Measurements from ENCODE around the gene CALML3. TPM values are rescaled to one million over a fixed set of nuclear protein-coding genes. Genes with fewer than 3 reads are reported as not detected.
A peak's percentile ranks its signal among the peaks of the same experiment; 100 is the strongest.

CALML3 gene
- total and polyA plus RNA-seq, 4 donors, result 0.10 to 0.13 TPM; not detected in 2

GRCh38 chr10:5503477-5503835, 21.3 kb upstream of the CALML3 start:
- Histone ChIP-seq H3K4me3 (ENCODE audit: low read length in 2 of 2) (no peak overlapping the region), H3K36me3 (ENCODE audit: control insufficient read depth in 1 of 2, insufficient read depth in 2 of 2, low read length in 1 of 2) (no peaks in the 10 kb centered on the region), H3K27me3 (ENCODE audit: control insufficient read depth in 1 of 2, insufficient read depth in 2 of 2, low read length in 1 of 2) (no peaks in the 10 kb centered on the region), H3K9me3 (ENCODE audit: control insufficient read depth, low read length) (no peaks in the 10 kb centered on the region), H3K27ac (ENCODE audit: low read depth in 1 of 2, low read length in 2 of 2) (no peak overlapping the region), H3K4me1 (ENCODE audit: control insufficient read depth in 1 of 2, insufficient read depth in 2 of 2, low read length in 2 of 2) (no peaks in the 10 kb centered on the region)
- intact Hi-C loops (cut with DNase I), result no loop called here
- ATAC-seq (ENCODE audit: low FRiP score) (no peak), DNase-seq (peak in 1 of 2 donors; percentile 16)
- 63 to 70% methylated on average over 3 of the region's 3 CpGs for WGBS, 2 donors

GRCh38 chr10:5504146-5505072, 20.4 kb upstream of the CALML3 start:
- Histone ChIP-seq H3K36me3 (ENCODE audit: control insufficient read depth in 1 of 2, insufficient read depth in 2 of 2, low read length in 1 of 2) (no peaks in the 10 kb centered on the region), H3K4me3 (ENCODE audit: low read length in 2 of 2) (no peak overlapping the region), H3K27ac (ENCODE audit: low read depth in 1 of 2, low read length in 2 of 2) (no peak overlapping the region), H3K27me3 (ENCODE audit: control insufficient read depth in 1 of 2, insufficient read depth in 2 of 2, low read length in 1 of 2) (no peaks in the 10 kb centered on the region), H3K4me1 (ENCODE audit: control insufficient read depth in 1 of 2, insufficient read depth in 2 of 2, low read length in 2 of 2) (no peaks in the 10 kb centered on the region), H3K9me3 (ENCODE audit: control insufficient read depth, low read length) (no peaks in the 10 kb centered on the region)
- 89 to 90% methylated on average over 18 of the region's 18 CpGs for WGBS, 2 donors
- DNase-seq, result peak in 1 of 2 donors; percentile 25
- no peak for ATAC-seq (ENCODE audit: low FRiP score)
- intact Hi-C loops (cut with DNase I), result no loop called here

GRCh38 chr10:5506246-5506645, 18.5 kb upstream of the CALML3 start:
- H3K4me1 ChIP-seq (ENCODE audit: control insufficient read depth in 1 of 2, insufficient read depth in 2 of 2, low read length in 2 of 2), result no peaks in the 10 kb centered on the region
- H3K36me3 ChIP-seq (ENCODE audit: control insufficient read depth in 1 of 2, insufficient read depth in 2 of 2, low read length in 1 of 2), result no peaks in the 10 kb centered on the region
- H3K4me3 ChIP-seq (ENCODE audit: low read length in 2 of 2), result no peak overlapping the region
- intact Hi-C loops (cut with DNase I), result no loop called here
- H3K27ac ChIP-seq (ENCODE audit: low read depth in 1 of 2, low read length in 2 of 2), result no peak overlapping the region
- ATAC-seq (ENCODE audit: low FRiP score) (no peak), DNase-seq (peak in 1 of 2 donors; percentile 63)
- WGBS, 2 donors, result 78 to 83% methylated on average over 2 of the region's 2 CpGs
- no peaks in the 10 kb centered on the region for H3K9me3 ChIP-seq (ENCODE audit: control insufficient read depth, low read length)
- no peaks in the 10 kb centered on the region for H3K27me3 ChIP-seq (ENCODE audit: control insufficient read depth in 1 of 2, insufficient read depth in 2 of 2, low read length in 1 of 2)

DNA sequence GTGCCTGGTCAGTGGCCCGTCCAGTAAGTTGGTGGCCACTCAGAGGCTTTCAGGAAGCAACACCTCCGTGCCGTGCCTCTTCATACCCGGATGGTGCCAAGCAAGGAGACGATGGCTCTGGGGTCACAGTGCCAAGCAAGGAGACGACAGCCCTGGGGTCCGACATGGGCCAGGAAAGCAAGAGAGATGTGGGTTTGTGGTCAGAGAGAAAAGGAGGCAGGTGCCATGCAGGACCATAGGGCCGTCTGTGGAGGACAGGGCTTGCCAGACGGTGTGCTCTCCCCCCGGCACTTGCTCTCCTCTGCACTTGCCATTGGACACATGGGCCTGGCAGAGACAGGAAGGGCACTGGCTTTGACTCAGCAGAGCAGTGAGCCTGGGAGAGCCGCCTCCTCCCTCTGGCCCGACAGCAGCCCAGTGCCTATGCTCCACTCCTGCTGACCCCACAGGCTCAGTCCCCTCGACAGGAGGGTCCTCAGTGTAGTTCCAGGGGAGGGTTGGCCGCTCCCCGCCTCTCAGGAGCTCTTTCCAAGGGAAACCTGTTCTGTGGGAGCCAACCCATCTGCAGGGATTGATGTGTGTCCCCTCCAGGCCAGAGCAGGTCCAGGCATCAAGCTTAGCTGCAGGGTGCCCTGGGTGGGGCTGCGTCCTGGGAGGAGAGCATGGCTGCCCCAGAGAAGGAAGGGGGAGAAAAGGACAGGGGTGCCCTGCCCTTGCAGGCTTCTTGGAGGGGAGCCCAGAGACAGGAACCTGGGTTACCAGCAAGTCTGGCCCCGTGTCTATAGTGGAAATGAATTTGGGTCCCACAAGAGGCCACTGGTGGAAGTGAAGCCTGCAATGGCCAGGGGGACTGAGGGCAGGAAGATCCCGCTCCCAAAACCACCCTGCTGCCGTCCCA, 17.8 kb upstream of the CALML3 start:
- Histone ChIP-seq H3K36me3 (ENCODE audit: control insufficient read depth in 1 of 2, insufficient read depth in 2 of 2, low read length in 1 of 2) (no peaks in the 10 kb centered on the region), H3K9me3 (ENCODE audit: control insufficient read depth, low read length) (no peaks in the 10 kb centered on the region), H3K27me3 (ENCODE audit: control insufficient read depth in 1 of 2, insufficient read depth in 2 of 2, low read length in 1 of 2) (no peaks in the 10 kb centered on the region), H3K4me1 (ENCODE audit: control insufficient read depth in 1 of 2, insufficient read depth in 2 of 2, low read length in 2 of 2) (no peaks in the 10 kb centered on the region), H3K27ac (ENCODE audit: low read depth in 1 of 2, low read length in 2 of 2) (no peak overlapping the region), H3K4me3 (ENCODE audit: low read length in 2 of 2) (no peak overlapping the region)
- no peak for ATAC-seq (ENCODE audit: low FRiP score)
- 79 to 83% methylated on average over 18 to 19 of the region's 19 CpGs for WGBS, 2 donors
- DNase-seq, result no peak
- intact Hi-C loops (cut with DNase I), result no loop called here

DNA sequence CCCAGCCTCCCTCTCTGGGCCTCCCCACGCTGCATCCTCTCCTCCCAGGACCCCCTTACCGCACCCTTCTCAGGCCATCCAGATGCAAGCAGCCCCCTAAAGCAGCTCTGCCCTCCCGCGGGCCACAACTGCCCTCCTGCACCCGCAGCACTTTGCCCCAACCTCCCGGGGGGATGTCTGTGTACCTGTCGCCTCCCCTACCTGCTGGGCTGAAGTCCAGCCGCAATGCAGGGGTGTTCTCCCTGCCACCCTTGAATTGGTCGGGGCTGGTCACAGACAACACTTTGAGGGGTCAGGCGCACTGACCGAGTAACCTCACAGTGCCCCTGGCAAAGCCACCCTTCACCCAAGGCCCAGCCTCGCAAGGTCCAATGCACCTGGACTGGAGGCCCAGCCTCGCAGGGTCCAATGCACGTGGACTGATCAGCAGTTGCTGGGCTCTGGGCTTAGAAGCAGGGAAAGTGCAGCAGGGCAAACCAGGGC, 17.1 kb upstream of the CALML3 start:
- Histone ChIP-seq H3K27me3 (ENCODE audit: control insufficient read depth in 1 of 2, insufficient read depth in 2 of 2, low read length in 1 of 2) (no peaks in the 10 kb centered on the region), H3K9me3 (ENCODE audit: control insufficient read depth, low read length) (no peaks in the 10 kb centered on the region), H3K4me3 (ENCODE audit: low read length in 2 of 2) (no peak overlapping the region), H3K4me1 (ENCODE audit: control insufficient read depth in 1 of 2, insufficient read depth in 2 of 2, low read length in 2 of 2) (no peaks in the 10 kb centered on the region), H3K36me3 (ENCODE audit: control insufficient read depth in 1 of 2, insufficient read depth in 2 of 2, low read length in 1 of 2) (no peaks in the 10 kb centered on the region), H3K27ac (ENCODE audit: low read depth in 1 of 2, low read length in 2 of 2) (no peak overlapping the region)
- peak in 1 of 2 donors; percentile 45 for DNase-seq
- WGBS, 2 donors, result 92% methylated on average over 14 of the region's 14 CpGs
- no peak for ATAC-seq (ENCODE audit: low FRiP score)
- intact Hi-C loops (cut with DNase I), result no loop called here

DNA sequence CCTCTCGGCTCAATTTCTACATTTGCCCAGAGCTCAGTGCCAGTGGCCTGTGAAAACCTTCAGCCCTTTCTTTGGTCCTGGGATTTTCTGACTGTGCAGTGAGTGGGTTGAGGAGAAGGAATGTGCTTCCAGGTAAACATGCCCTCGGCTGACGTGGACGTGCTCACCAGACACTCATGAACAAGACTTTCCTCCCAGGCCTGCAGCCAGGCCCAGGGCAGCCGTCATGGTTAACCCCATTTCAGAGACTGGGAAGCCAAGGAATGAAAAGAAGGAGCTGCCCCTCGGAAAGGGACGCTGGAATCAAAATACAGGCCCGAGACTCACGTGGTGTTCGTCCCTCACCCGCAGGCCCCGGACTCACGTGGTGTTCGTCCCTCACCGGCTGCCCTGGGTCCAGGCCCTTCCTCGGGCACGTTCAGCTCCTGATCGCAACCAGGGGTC, 16.6 kb upstream of the CALML3 start:
- 80 to 81% methylated on average over 18 of the region's 18 CpGs for WGBS, 2 donors
- intact Hi-C loops (cut with DNase I), result no loop called here
- no peak overlapping the region for H3K27ac ChIP-seq (ENCODE audit: low read depth in 1 of 2, low read length in 2 of 2)
- H3K9me3 ChIP-seq (ENCODE audit: control insufficient read depth, low read length), result no peaks in the 10 kb centered on the region
- no peaks in the 10 kb centered on the region for H3K27me3 ChIP-seq (ENCODE audit: control insufficient read depth in 1 of 2, insufficient read depth in 2 of 2, low read length in 1 of 2)
- ATAC-seq (ENCODE audit: low FRiP score) (no peak), DNase-seq (peak in 1 of 2 donors; percentile 61)
- H3K36me3 ChIP-seq (ENCODE audit: control insufficient read depth in 1 of 2, insufficient read depth in 2 of 2, low read length in 1 of 2), result no peaks in the 10 kb centered on the region
- H3K4me1 ChIP-seq (ENCODE audit: control insufficient read depth in 1 of 2, insufficient read depth in 2 of 2, low read length in 2 of 2), result no peaks in the 10 kb centered on the region
- H3K4me3 ChIP-seq (ENCODE audit: low read length in 2 of 2), result no peak overlapping the region

- no peak overlapping the region for H3K4me3 ChIP-seq (ENCODE audit: low read length in 2 of 2)
- ATAC-seq (ENCODE audit: low FRiP score) (no peak), DNase-seq (peak in 1 of 2 donors; percentile 32)
These were observed 16.0 kb upstream of the CALML3 start for GRCh38 chr10:5508786-5509185.

DNA sequence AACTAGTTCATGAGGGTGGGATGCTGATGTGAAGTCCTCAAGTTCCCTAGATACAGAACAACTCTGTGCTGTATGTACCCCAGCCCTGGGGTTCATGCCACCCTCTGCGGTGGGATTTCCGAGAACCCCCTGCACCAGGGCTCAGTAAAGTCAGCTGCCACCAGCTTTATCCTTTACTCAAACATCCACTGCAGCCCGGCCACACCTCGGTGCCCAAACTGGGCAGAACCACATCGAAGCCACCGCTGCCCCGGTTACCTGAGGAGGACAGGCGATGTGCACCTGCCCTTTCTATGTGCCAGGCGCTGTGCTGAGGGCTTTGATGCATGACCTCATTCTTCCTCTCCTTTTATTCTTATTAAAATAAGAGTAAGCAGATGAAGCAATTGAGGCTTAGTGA, 15.5 kb upstream of the CALML3 start:
- no peak overlapping the region for H3K27ac ChIP-seq (ENCODE audit: low read depth in 1 of 2, low read length in 2 of 2)
- H3K4me3 ChIP-seq (ENCODE audit: low read length in 2 of 2), result no peak overlapping the region
- WGBS, 2 donors, result 97% methylated on average over 9 of the region's 9 CpGs
- H3K9me3 ChIP-seq (ENCODE audit: control insufficient read depth, low read length), result no peaks in the 10 kb centered on the region
- DNase-seq, result peak in 1 of 2 donors; percentile 35
- no peaks in the 10 kb centered on the region for H3K27me3 ChIP-seq (ENCODE audit: control insufficient read depth in 1 of 2, insufficient read depth in 2 of 2, low read length in 1 of 2)
- intact Hi-C loops (cut with DNase I), result no loop called here
- ATAC-seq (ENCODE audit: low FRiP score), result no peak
- no peaks in the 10 kb centered on the region for H3K36me3 ChIP-seq (ENCODE audit: control insufficient read depth in 1 of 2, insufficient read depth in 2 of 2, low read length in 1 of 2)
- no peaks in the 10 kb centered on the region for H3K4me1 ChIP-seq (ENCODE audit: control insufficient read depth in 1 of 2, insufficient read depth in 2 of 2, low read length in 2 of 2)

More at GRCh38 chr10:5508786-5509185, 16.0 kb upstream of the CALML3 start:
- H3K36me3 ChIP-seq (ENCODE audit: control insufficient read depth in 1 of 2, insufficient read depth in 2 of 2, low read length in 1 of 2), result no peaks in the 10 kb centered on the region
- H3K27ac ChIP-seq (ENCODE audit: low read depth in 1 of 2, low read length in 2 of 2), result no peak overlapping the region
- H3K9me3 ChIP-seq (ENCODE audit: control insufficient read depth, low read length), result no peaks in the 10 kb centered on the region
- 95 to 97% methylated on average over 6 of the region's 6 CpGs for WGBS, 2 donors
- no peaks in the 10 kb centered on the region for H3K27me3 ChIP-seq (ENCODE audit: control insufficient read depth in 1 of 2, insufficient read depth in 2 of 2, low read length in 1 of 2)
- intact Hi-C loops (cut with DNase I), result no loop called here
- H3K4me1 ChIP-seq (ENCODE audit: control insufficient read depth in 1 of 2, insufficient read depth in 2 of 2, low read length in 2 of 2), result no peaks in the 10 kb centered on the region
